ENCODE measurements around the gene SETD5. TPM values are rescaled to one million over a fixed set of nuclear protein-coding genes. Genes with fewer than 3 reads are reported as not detected.
A peak's percentile ranks its signal among the peaks of the same experiment; 100 is the strongest.

The SETD5 gene
- total RNA-seq, 1 experiment from 2014 or later = 18.4 TPM

DNA sequence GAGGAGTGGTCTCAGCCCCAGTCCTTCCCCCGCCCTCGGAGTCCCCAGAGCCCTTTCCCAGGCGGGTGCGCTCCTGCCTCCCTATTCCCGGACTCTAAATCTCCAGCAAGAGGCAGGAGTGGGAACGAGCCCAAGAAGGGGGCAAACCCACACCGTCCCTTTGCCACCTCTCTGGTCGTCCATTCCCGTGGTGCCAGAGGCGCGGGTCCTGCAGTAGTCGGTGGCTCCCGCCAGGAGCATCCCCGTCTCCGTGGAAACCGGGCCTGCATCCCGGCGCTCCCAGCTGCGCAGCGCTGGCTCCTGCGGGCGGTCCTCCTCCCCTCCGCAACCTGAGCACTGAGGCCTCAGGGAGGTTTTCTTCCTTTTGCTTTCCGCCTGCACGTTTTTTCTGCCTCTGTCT lies 111.4 kb downstream of the SETD5 start:
- Histone ChIP-seq H3K36me3 (no peaks in the 10 kb centered on the region), H3K4me3 (no peak overlapping the region), H3K27me3 (no peaks in the 10 kb centered on the region), H3K9me3 (no peaks in the 10 kb centered on the region)
- DNase-seq = peak; percentile 11

- no peaks in the 10 kb centered on the region for H3K27me3 ChIP-seq
- no peaks in the 10 kb centered on the region for H3K36me3 ChIP-seq
- DNase-seq = no peak
- H3K4me3 ChIP-seq = no peak overlapping the region
- H3K9me3 ChIP-seq = no peaks in the 10 kb centered on the region
Observed at GRCh38 chr3:9512456-9513045, 115.1 kb downstream of the SETD5 start.

DNA sequence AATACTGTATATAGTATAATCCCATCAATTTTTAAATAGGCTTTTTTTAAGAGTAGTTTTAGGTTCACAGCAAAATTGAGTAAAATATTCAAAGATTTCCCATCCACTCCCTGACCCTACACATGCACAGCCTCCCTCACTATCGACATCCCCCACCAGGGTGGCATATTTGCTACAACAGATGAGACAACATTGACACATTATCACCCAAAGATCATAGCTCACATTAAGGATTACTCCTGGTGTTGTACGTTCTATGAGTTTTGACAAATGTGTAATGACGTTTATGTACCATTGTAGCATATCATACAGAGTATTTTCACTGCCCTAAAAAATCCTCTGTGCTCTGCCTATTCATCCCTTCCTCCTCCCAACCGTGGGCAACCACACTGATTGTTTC lies 116.9 kb downstream of the SETD5 start:
- Histone ChIP-seq H3K9me3 (no peaks in the 10 kb centered on the region), H3K4me3 (no peak overlapping the region)

DNA sequence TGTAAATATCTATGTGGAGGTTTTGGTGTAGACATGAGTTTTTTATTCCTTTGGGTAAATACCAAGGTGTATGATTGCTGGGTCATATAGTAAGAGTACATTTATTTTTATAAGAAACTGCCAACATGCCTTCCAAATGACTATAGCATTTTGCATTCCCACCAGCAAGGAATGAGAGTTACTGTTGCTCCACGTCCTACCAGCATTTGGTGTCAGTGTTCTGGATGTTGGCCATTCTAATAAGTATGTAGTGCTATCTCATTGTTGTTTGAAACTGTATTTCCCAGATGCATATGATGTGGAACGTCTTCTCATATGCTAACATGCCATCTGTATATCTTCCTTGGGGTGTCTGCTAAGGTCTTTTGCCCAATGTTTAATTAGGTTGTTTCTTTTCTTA lies 117.5 kb downstream of the SETD5 start:
- no peak for DNase-seq
- Histone ChIP-seq H3K9me3 (no peaks in the 10 kb centered on the region), H3K36me3 (no peaks in the 10 kb centered on the region), H3K4me3 (no peak overlapping the region), H3K27me3 (no peaks in the 10 kb centered on the region)

More for the DNA sequence above, 116.9 kb downstream of the SETD5 start:
- DNase-seq = no peak
- no peaks in the 10 kb centered on the region for H3K27me3 ChIP-seq
- no peaks in the 10 kb centered on the region for H3K36me3 ChIP-seq

- no peak overlapping the region for H3K4me3 ChIP-seq
- no peaks in the 10 kb centered on the region; the same call in 1 of the 2 replicates for H3K27me3 ChIP-seq
- H3K9me3 ChIP-seq = no peaks in the 10 kb centered on the region
- DNase-seq = no peak
- H3K36me3 ChIP-seq = no peaks in the 10 kb centered on the region
Observed at GRCh38 chr3:9525078-9525477, 127.7 kb downstream of the SETD5 start.

Other genes with a start within 250 kb of the SETD5 start
- 0.07 and 0.25 TPM in 2 replicates for gene SRGAP3, start 148.0 kb upstream of the SETD5 start, total RNA-seq (2014; rRNA removed; shearing (Covaris generic); ENCODE audit: low replicate concordance)
- gene THUMPD3, start 34.6 kb upstream of the SETD5 start, total RNA-seq (2014; rRNA removed; shearing (Covaris generic); ENCODE audit: low replicate concordance) = 31.3 and 101 TPM in 2 replicates
- 0.69 and 1.2 TPM in 2 replicates for gene LHFPL4, start 156.2 kb downstream of the SETD5 start, total RNA-seq (2014; rRNA removed; shearing (Covaris generic); ENCODE audit: low replicate concordance)

All from MG63 (cell line).